IPS-NIHi7 (cell line): ENCODE data around the gene KRTAP19-8.

Source experiments
- DNase-seq: peaks from one replicate; pipeline ENCODE4 v3.0.0; 2012; ENCODE audit warnings: mixed read lengths; ENCODE audit errors: extremely low spot score

Gene KRTAP19-8

GRCh38 chr21:31038376-31038775 is at the start of gene KRTAP19-8:
Gene KRTAP19-8 (minus strand): TSS chr21:31038476. CDS start chr21:31038443, 33 bp downstream.
- DNase-seq, result no peak

DNA sequence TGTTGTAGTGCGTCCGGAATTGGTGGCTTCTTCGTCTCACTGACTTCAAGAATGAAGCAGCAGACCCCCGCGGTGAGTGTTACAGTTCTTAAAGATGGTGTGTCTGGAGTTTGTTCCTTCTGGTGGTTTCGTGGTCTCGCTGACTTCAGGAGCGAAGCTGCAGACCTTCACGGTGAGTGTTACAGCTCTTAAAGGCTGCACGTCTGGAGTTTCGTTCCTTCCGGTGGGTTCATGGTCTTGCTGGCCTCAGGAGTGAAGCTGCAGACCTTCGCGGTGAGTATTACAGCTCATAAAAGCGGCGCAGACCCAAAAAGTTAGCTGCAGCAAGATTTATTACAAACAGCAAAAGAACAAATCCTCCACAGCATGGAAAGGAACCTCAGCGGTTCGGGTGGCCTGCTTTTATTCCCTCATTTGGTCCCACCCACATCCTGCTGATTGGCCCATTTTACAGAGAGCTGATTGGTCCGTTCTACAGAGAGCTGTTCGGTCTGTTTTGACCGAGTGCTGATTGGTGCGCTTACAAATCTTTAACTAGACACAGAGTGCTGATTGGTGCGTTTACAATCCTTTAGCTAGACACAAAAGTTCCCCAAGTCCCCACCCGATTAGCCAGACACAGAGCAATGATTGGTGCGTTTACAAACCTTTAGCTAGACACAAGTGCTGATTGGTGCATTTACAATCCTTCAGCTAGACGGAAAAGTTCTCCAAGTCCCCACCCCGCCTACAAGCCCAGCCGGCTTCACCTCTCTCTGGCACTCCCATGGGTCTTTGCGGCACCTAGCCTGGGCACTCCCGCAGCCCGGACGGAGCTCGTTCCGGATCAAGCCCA is 49.6 kb upstream of the KRTAP19-8 start:
- DNase-seq, result no peak

- DNase-seq, result no peak
These were observed 46.4 kb upstream of the KRTAP19-8 start for GRCh38 chr21:31084689-31085088.

DNA sequence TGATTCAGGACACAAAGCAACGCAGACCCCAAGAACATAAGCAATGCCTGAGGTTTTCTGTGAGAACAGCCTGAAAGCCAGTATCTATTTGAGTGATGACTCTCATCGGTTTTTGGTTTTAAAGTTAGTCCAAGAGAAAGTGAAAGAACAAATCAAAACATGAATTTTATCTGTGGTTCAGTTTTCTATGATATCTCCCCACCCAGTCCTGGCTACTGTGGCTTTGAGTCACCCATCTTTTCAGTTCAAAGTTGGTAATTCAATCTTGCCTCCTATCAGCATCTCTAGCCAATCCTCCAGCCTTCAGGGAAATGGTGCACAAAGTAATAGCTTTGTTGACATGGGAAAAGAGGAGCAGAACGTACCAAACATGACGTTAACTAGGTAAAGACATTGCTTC is 40.5 kb upstream of the KRTAP19-8 start:
- DNase-seq, result no peak

DNA sequence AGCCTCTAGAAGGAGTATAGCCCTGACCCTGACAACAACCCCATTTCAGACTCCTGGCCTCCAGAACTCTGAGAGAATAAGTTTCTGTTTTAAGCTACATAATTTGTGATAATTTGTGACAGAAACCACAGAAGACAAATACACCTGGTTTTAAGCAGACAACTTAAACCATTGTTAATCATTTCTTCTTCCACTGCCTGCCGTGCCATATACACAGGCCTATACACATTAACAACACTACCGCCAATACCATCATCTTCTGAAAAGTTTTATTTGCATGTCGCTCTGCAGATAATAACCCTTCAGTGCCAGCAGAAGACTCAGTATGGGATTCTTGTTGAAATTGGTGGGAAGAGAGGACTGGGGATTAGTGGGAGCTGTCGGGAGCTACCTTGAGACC is 39.9 kb upstream of the KRTAP19-8 start:
- no peak for DNase-seq

GRCh38 chr21:31075848-31076247 is 37.6 kb upstream of the KRTAP19-8 start:
- DNase-seq, result no peak

GRCh38 chr21:31072533-31072932 is 34.3 kb upstream of the KRTAP19-8 start:
- no peak for DNase-seq

GRCh38 chr21:31064803-31065202 is 26.5 kb upstream of the KRTAP19-8 start:
- DNase-seq, result no peak

DNA sequence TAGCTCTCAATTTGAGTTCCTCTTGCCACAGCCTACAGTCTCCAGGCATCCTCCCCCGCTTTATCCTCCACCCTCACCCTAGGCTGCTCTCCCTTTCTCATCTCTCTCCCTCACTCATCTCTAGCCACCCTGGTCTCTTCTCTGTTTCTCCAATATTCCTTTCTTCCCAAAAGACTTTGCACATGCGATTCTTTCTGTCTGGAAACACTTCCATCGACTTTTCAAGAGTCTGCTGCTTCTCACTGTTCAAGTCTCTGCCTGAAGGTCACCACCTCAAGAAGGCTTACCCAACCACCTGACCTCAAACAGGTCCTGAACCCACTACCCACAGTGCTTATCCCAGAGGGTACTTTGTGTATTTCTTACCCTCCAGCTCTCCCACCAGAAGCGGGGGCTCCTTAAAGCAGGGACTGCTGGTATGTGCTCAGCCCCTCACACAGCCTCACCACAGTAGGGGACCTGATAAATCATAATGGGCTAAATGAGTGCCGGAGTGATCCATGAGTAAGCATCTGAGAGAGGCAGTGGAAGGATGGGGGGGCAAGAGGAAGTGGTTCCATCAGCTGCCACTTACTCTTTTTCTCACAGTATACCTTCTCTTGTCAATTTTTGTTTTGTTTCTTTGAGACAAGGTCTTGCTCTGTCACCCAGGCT is 14.3 kb upstream of the KRTAP19-8 start:
- peak; percentile 29 for DNase-seq

- no peak for DNase-seq
These were observed 12.4 kb upstream of the KRTAP19-8 start for GRCh38 chr21:31050577-31051157.

DNA sequence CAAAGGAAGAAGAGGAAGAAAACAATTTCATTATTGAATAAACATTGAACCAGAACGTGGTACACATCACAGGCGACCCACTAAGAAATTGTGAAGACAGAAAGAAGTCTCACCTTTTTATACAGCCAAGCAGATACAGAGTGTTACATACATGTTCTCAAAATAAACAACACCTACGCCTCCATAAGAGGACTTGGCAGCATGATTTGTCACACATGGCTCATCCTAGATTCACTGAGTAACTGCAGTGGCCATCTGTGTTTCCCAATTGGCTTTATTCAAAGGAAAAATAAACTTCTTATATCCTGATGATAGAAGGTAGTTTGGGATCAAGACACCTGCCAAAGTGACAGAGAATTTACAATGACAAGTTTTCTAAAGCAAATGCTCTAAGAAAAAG is 7.6 kb upstream of the KRTAP19-8 start:
- no peak for DNase-seq

DNA sequence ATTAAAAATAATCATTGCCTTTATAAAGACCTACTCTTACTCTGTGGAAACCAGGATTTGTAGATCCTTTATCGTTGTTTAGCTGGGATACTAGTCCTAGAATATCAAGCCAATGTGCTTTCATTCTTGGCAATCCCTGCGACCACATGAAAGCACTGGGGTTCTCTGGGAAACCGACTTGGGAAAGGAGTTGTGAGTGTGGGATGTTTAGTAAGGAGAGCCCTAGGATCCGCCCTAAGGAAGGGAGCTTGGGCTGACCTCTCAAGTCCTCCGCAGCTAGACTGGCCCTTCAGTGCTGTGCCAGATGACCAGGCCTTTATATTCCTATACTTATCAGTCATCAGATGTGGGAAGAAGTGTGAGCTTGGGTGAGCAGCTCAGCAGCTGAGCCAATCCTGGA is 5.2 kb upstream of the KRTAP19-8 start:
- DNase-seq, result no peak

DNA sequence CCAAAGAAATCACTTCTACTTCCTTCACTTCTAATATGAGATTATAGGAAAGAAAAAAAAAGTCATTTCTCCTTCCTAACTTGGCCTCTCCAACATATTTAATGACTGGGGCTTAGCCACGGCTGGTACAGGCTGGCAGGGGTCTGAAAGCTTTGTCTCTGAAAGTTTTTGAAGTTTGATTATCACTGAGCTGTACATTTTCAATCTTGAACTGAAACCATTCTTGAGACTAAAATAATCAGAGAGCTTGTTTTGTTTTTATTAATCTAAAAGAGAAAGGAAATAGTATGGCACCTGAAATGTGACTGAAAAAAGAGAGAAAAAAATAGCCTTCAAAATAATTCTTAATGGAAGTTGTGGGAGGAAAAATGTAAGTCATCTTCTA is 3.8 kb upstream of the KRTAP19-8 start:
- DNase-seq, result no peak

- peak; percentile 24 for DNase-seq
These were observed 3.2 kb upstream of the KRTAP19-8 start for GRCh38 chr21:31041295-31042079.

DNA sequence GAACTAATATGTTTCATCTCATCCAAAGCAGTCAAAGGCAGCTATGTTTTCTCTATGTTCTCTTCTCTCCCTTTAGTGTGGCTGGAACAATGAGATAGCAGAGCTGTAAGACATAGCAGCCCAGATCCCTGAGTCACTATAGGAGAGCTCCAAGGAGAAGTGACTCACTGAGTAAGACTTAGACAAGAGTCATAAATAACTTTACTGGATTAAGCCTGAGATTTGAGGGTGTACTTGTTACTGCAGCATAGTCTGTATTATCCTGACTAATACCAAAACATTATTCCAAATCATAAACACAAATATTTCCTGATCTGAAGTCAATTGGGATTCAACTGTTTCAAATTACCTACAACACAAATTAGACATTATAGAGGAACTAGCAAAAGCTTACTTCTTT is 3.9 kb downstream of the KRTAP19-8 start:
- DNase-seq, result no peak

DNA sequence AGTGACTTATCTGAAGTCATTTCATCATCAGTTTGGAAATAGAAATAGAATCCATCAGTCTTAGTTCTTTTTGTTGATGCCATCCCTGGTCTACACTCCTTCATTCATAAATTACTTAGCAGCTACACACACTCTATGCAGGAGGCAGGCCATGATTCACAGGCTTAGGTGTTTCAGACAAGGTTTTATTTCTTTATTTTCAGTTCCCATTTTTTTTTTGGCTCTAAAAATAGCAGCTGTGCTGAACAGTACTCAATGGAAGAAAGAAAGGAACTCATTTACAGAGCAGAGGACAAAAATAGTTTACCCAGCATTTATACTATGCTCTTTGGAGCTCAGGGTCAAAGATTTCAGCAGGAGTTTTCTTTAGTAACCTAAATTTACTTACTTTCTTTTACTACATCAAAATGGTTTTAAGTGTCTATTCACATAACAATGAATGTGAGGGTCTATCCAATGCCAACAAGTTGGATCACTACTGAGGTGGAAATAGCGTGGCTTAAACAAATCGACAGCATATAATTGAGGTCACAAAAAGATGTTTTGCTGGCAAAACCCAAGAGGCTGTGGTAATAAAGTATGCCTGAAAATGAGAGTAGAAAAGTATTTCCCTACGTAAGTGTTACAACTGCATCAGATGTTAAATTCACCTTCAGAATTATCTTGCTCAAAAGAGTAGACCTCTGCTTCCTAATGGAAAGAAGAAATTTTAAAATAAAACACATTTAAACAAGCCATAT is 7.7 kb downstream of the KRTAP19-8 start:
- DNase-seq, result no peak

- no peak for DNase-seq
These were observed 14.6 kb downstream of the KRTAP19-8 start for GRCh38 chr21:31023680-31024079.

- DNase-seq, result no peak
These were observed 16.0 kb downstream of the KRTAP19-8 start for GRCh38 chr21:31022306-31022705.

DNA sequence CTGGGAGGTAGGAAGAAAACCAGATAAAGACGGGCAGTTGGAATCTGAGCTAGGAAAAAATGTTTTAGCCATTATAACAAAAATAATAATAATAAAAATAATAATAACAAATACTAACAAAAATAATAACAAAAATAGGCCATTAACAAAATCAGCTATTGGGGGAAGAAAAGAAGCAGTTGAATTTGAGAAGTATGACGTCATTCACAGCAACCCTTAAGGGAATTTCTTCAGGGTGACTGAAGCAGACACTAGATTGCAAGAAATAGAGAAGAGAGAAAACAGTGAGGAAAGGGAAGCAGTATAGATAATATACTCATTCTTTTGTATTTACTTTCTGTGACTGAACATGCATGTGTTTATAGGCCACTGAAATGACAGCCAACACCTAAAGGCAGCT is 20.0 kb downstream of the KRTAP19-8 start:
- DNase-seq, result no peak

DNA sequence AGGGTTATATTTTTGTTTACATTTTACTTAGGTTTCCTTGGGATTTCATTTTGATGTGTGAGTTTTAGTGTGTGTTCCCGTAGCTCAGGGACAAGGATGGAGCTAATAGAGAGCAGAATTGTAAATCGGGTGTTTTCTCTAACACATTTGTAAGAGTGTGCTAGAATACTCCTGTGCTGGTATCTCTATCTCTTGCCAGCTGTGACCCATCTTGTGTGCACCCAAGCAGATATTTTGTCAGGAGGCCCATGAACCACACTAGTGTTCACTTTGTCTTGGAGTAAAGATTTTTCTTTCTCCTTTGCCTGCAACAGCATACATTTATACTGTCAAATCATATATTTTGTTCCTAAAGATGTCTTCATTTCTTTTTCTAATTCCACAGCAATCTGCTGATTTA is 23.4 kb downstream of the KRTAP19-8 start:
- DNase-seq, result no peak
